ENCODE data around the gene OR2T27.
"Not testable (repeated sequence)": the region's sequence is repeated elsewhere in the genome, so short reads cannot be mapped to it uniquely, and the experiment has no call there.

Gene OR2T27

GRCh38 chr1:248655354-248655753 lies at the start of gene OR2T27:
Gene OR2T27 (minus strand): TSS chr1:248655528. CDS start chr1:248650884, 4,644 bp downstream.
- H3K4me1 ChIP-seq (ENCODE audit: control insufficient read depth, insufficient read depth, low read length); H3K27me3 ChIP-seq (ENCODE audit: control insufficient read depth, insufficient read depth, low read length): not testable (repeated sequence)

DNA sequence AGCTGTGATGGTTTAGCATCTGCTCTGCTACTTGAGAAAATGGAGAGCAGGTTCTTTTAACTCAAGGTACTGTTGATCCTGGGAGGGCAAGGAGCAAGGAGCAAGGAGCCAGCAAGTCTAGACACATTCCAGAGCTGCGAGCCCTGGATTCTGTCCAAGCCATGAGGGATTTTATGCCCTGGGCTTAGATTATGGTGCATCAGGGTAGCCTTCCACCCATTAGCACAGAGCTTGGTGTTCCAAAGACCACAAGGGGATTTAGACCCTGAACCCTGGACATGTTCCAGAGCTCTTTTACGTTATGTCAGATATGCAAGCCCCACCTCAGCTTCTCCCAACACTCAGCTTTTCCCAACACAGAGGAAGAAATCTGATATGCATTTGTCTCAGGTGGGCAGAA lies 49.3 kb upstream of the OR2T27 start:
- no peak overlapping the region for H3K4me3 ChIP-seq (ENCODE audit: low read length)
- H3K27me3 ChIP-seq (ENCODE audit: control insufficient read depth, insufficient read depth, low read length): no peaks in the 10 kb centered on the region
- H3K9me3 ChIP-seq (ENCODE audit: control insufficient read depth, low read length): no peaks in the 10 kb centered on the region
- no peak overlapping the region for H3K9ac ChIP-seq (ENCODE audit: low read length)
- no peaks in the 10 kb centered on the region for H3K36me3 ChIP-seq (ENCODE audit: control insufficient read depth, insufficient read depth, low read length)
- no peaks in the 10 kb centered on the region for H3K4me1 ChIP-seq (ENCODE audit: control insufficient read depth, insufficient read depth, low read length)

More at GRCh38 chr1:248655354-248655753, at the start of gene OR2T27:
- H3K4me3 ChIP-seq (ENCODE audit: low read length); H3K9me3 ChIP-seq (ENCODE audit: control insufficient read depth, low read length); H3K9ac ChIP-seq (ENCODE audit: low read length); H3K36me3 ChIP-seq (ENCODE audit: control insufficient read depth, insufficient read depth, low read length): not testable (repeated sequence)

- no peaks in the 10 kb centered on the region for H3K4me1 ChIP-seq (ENCODE audit: control insufficient read depth, insufficient read depth, low read length)
- H3K27me3 ChIP-seq (ENCODE audit: control insufficient read depth, insufficient read depth, low read length): no peaks in the 10 kb centered on the region
- no peak overlapping the region for H3K4me3 ChIP-seq (ENCODE audit: low read length)
- H3K9ac ChIP-seq (ENCODE audit: low read length): no peak overlapping the region
- no peaks in the 10 kb centered on the region for H3K9me3 ChIP-seq (ENCODE audit: control insufficient read depth, low read length)
- no peaks in the 10 kb centered on the region for H3K36me3 ChIP-seq (ENCODE audit: control insufficient read depth, insufficient read depth, low read length)
Measured at GRCh38 chr1:248703674-248704073, 48.3 kb upstream of the OR2T27 start.

DNA sequence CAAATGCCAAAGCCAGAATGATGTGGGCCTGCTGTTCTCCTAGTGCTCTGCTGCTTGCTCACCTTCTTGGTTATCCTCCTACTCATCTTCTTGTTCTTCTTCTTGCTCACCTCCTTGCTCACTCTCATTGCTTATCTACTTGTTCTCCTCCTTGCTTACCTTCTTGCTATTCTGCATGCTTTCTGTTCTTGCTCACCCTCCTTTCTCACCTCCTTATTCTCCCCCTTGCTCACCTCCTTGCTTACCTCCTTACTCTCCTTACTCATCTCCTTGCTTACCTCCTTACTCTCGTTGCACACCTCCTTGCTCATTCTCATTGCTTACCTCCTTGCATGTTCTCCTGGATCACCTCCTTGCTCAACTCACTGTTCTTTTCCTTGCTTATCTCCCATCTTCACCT lies 47.4 kb upstream of the OR2T27 start, which contains the start of gene OR14I1:
Gene OR14I1 (minus strand): TSS at position 53 of the 400 bp plus-strand sequence.
- Histone ChIP-seq H3K4me3 (ENCODE audit: low read length) (no peak within 1 kb of the TSS), H3K36me3 (ENCODE audit: control insufficient read depth, insufficient read depth, low read length) (no peaks in the 10 kb centered on the region), H3K9me3 (ENCODE audit: control insufficient read depth, low read length) (no peaks in the 10 kb centered on the region), H3K27me3 (ENCODE audit: control insufficient read depth, insufficient read depth, low read length) (no peaks in the 10 kb centered on the region), H3K4me1 (ENCODE audit: control insufficient read depth, insufficient read depth, low read length) (no peaks in the 10 kb centered on the region), H3K9ac (ENCODE audit: low read length) (no peak within 1 kb of the TSS)

GRCh38 chr1:248699099-248699498 lies 43.8 kb upstream of the OR2T27 start:
- Histone ChIP-seq H3K9me3 (ENCODE audit: control insufficient read depth, low read length) (no peaks in the 10 kb centered on the region), H3K27me3 (ENCODE audit: control insufficient read depth, insufficient read depth, low read length) (no peaks in the 10 kb centered on the region), H3K9ac (ENCODE audit: low read length) (no peak overlapping the region), H3K4me1 (ENCODE audit: control insufficient read depth, insufficient read depth, low read length) (no peaks in the 10 kb centered on the region), H3K4me3 (ENCODE audit: low read length) (no peak overlapping the region), H3K36me3 (ENCODE audit: control insufficient read depth, insufficient read depth, low read length) (no peaks in the 10 kb centered on the region)

- Histone ChIP-seq H3K4me3 (ENCODE audit: low read length) (no peak overlapping the region), H3K9me3 (ENCODE audit: control insufficient read depth, low read length) (no peaks in the 10 kb centered on the region)
Measured at GRCh38 chr1:248697907-248698306, 42.6 kb upstream of the OR2T27 start.

DNA sequence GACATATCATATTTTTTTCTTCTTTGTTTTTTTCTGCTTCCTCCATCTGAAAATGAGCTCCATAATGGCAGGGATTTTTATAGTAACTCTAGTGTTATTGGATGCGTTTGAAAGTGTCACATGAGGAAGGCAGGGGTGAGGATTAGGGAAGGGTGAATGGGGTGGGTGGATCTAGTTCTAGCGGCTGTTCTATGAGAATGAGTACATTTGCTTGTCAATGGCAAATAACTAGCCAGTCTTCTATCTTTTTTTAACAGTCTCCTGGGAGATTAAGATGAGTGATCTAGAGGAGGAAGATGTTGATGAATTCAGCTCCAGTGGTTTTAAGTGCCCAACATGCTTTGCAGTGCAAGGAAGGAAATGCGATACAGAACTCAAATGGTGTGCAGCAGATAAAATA lies 41.4 kb upstream of the OR2T27 start:
- H3K36me3 ChIP-seq (ENCODE audit: control insufficient read depth, insufficient read depth, low read length): no peaks in the 10 kb centered on the region
- no peak overlapping the region for H3K4me3 ChIP-seq (ENCODE audit: low read length)
- no peaks in the 10 kb centered on the region for H3K27me3 ChIP-seq (ENCODE audit: control insufficient read depth, insufficient read depth, low read length)
- no peaks in the 10 kb centered on the region for H3K4me1 ChIP-seq (ENCODE audit: control insufficient read depth, insufficient read depth, low read length)
- no peak overlapping the region for H3K9ac ChIP-seq (ENCODE audit: low read length)
- no peaks in the 10 kb centered on the region for H3K9me3 ChIP-seq (ENCODE audit: control insufficient read depth, low read length)

More at GRCh38 chr1:248697907-248698306, 42.6 kb upstream of the OR2T27 start:
- H3K27me3 ChIP-seq (ENCODE audit: control insufficient read depth, insufficient read depth, low read length): no peaks in the 10 kb centered on the region
- no peak overlapping the region for H3K9ac ChIP-seq (ENCODE audit: low read length)
- H3K36me3 ChIP-seq (ENCODE audit: control insufficient read depth, insufficient read depth, low read length): no peaks in the 10 kb centered on the region
- no peaks in the 10 kb centered on the region for H3K4me1 ChIP-seq (ENCODE audit: control insufficient read depth, insufficient read depth, low read length)

GRCh38 chr1:248696261-248696660 lies 40.9 kb upstream of the OR2T27 start:
- Histone ChIP-seq H3K9me3 (ENCODE audit: control insufficient read depth, low read length) (no peaks in the 10 kb centered on the region), H3K36me3 (ENCODE audit: control insufficient read depth, insufficient read depth, low read length) (no peaks in the 10 kb centered on the region), H3K27me3 (ENCODE audit: control insufficient read depth, insufficient read depth, low read length) (no peaks in the 10 kb centered on the region), H3K4me3 (ENCODE audit: low read length) (no peak overlapping the region), H3K4me1 (ENCODE audit: control insufficient read depth, insufficient read depth, low read length) (no peaks in the 10 kb centered on the region), H3K9ac (ENCODE audit: low read length) (no peak overlapping the region)

GRCh38 chr1:248695451-248696132 lies 40.3 kb upstream of the OR2T27 start:
- no peaks in the 10 kb centered on the region for H3K9me3 ChIP-seq (ENCODE audit: control insufficient read depth, low read length)
- no peaks in the 10 kb centered on the region for H3K36me3 ChIP-seq (ENCODE audit: control insufficient read depth, insufficient read depth, low read length)

DNA sequence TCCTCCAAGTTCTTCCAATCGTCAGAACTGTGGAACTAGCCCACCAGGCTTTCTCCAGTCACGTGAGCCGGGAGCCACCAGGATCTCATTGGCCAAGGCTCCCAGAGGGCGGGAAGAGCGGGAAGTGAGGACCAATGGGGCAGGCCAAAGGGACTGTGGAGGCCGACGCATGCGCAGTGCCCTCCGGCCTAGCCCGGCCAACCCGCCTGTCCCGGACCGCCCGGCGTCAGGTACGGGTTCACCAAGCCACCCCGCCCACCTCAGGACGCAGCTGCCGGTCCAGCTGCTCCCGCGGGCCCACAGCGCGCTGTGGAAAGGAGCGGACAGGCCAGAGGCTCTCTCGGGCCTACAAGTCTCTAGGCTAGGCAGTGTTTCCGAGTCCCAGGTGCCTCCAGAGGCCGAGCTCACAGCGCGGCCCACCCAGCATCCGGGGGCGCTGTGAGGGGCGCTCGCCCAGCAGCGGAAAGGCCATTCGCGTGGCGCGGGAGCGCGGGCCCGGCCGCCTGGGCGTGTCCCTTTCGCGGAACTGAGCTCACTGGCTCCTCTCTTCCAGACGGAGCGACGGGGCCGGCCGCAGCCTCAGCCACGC lies 36.3 kb upstream of the OR2T27 start:
- H3K9ac ChIP-seq (ENCODE audit: low read length): no peak overlapping the region
- H3K4me3 ChIP-seq (ENCODE audit: low read length): no peak overlapping the region
- no peaks in the 10 kb centered on the region for H3K4me1 ChIP-seq (ENCODE audit: control insufficient read depth, insufficient read depth, low read length)
- H3K27me3 ChIP-seq (ENCODE audit: control insufficient read depth, insufficient read depth, low read length): no peaks in the 10 kb centered on the region
- H3K9me3 ChIP-seq (ENCODE audit: control insufficient read depth, low read length): no peaks in the 10 kb centered on the region
- H3K36me3 ChIP-seq (ENCODE audit: control insufficient read depth, insufficient read depth, low read length): no peaks in the 10 kb centered on the region

More at GRCh38 chr1:248695451-248696132, 40.3 kb upstream of the OR2T27 start:
- Histone ChIP-seq H3K4me3 (ENCODE audit: low read length) (no peak overlapping the region), H3K4me1 (ENCODE audit: control insufficient read depth, insufficient read depth, low read length) (no peaks in the 10 kb centered on the region), H3K27me3 (ENCODE audit: control insufficient read depth, insufficient read depth, low read length) (no peaks in the 10 kb centered on the region), H3K9ac (ENCODE audit: low read length) (no peak overlapping the region)

DNA sequence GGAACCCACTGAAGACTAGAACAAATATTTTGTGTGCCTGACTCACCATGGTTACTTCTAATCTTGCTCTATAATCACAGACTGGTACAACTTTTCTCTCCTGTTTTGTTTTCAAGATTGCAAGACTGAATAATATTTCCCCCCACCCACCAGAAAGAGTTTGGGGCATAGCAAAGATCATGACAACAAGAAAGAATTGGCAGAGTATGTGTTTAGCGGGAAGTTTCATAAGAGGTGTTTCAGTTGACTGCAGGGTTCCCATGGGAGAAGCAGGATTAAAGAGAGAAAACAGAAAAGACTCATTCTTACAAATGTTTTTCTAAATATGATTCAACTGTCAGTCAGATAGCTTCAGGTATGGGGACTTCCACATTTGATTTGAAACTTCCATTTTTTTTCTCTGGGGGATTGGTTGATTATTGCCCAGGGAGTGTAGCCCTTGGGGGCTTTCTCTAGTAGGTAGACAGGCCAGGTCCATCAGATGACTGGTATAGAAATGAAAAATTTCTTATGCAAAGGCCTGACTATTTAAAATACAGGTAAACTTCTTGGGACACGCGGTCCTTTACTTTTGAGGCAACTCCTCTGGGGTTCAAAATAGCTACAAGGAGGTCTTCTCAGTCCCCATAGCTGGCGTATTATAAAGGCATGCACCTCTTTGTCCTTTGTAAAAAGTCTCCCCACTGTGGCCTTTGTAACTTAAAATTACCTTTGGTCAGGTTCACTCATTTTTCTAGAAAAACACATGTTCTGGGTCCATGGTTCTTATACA lies 33.4 kb upstream of the OR2T27 start:
- Histone ChIP-seq H3K27me3 (ENCODE audit: control insufficient read depth, insufficient read depth, low read length) (no peaks in the 10 kb centered on the region), H3K4me3 (ENCODE audit: low read length) (no peak overlapping the region), H3K4me1 (ENCODE audit: control insufficient read depth, insufficient read depth, low read length) (no peaks in the 10 kb centered on the region), H3K9ac (ENCODE audit: low read length) (no peak overlapping the region), H3K36me3 (ENCODE audit: control insufficient read depth, insufficient read depth, low read length) (no peaks in the 10 kb centered on the region), H3K9me3 (ENCODE audit: control insufficient read depth, low read length) (no peaks in the 10 kb centered on the region)

GRCh38 chr1:248686815-248687214 lies 31.5 kb upstream of the OR2T27 start:
- H3K4me3 ChIP-seq (ENCODE audit: low read length): no peak overlapping the region
- H3K9me3 ChIP-seq (ENCODE audit: control insufficient read depth, low read length): no peaks in the 10 kb centered on the region
- no peaks in the 10 kb centered on the region for H3K4me1 ChIP-seq (ENCODE audit: control insufficient read depth, insufficient read depth, low read length)
- no peaks in the 10 kb centered on the region for H3K27me3 ChIP-seq (ENCODE audit: control insufficient read depth, insufficient read depth, low read length)
- H3K36me3 ChIP-seq (ENCODE audit: control insufficient read depth, insufficient read depth, low read length): no peaks in the 10 kb centered on the region
- H3K9ac ChIP-seq (ENCODE audit: low read length): no peak overlapping the region

Data from mucosa of stomach (tissue), 1 donor.